ENCODE data around the gene TRA2A. TPM values are rescaled to one million over a fixed set of nuclear protein-coding genes. Genes with fewer than 3 reads are reported as not detected.

Gene TRA2A
- total and polyA plus RNA-seq, 2 of the 13 experiments (the other 11 are each of a cell fraction or from before 2014, with no cell fraction given) = 39.1 to 41.6 TPM

DNA sequence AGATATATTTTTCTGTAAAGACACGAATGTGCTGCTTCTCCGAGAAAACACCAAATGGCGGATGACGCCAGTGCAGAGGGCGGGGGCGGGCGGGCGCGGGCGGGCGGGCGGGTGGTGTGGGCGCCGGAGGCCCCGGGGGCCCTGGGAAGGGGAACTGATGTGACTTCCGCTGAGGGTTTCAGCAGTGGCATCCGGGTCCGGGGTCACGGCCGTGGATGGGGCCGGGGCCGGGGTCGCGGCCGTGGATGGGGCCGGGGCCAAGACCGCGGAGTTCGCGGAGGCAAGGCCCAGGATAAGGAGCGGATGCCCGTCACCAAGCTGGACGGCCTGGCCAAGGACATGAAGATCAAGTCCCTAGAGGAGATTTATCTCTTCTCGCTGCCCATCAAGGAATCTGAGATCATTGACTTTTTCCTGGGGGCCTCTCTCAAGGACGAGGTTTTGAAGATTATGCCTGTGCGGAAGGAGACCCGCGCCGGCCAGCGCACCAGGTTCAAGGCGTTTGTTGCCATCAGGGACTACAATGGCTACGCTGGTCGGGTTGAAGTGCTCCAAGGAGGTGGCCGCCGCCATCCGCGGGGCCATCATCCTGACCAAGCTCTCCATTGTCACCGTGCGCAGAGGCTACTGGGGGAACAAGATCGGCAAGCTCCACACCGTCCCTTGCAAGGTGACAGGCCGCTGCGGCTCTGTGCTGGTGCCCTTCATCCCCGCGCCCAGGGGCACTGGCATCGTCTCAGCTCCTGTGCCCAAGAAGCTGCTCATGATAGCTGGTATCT, 41.2 kb downstream of the TRA2A start (continued):
- TF ChIP-seq, protein P1, sequence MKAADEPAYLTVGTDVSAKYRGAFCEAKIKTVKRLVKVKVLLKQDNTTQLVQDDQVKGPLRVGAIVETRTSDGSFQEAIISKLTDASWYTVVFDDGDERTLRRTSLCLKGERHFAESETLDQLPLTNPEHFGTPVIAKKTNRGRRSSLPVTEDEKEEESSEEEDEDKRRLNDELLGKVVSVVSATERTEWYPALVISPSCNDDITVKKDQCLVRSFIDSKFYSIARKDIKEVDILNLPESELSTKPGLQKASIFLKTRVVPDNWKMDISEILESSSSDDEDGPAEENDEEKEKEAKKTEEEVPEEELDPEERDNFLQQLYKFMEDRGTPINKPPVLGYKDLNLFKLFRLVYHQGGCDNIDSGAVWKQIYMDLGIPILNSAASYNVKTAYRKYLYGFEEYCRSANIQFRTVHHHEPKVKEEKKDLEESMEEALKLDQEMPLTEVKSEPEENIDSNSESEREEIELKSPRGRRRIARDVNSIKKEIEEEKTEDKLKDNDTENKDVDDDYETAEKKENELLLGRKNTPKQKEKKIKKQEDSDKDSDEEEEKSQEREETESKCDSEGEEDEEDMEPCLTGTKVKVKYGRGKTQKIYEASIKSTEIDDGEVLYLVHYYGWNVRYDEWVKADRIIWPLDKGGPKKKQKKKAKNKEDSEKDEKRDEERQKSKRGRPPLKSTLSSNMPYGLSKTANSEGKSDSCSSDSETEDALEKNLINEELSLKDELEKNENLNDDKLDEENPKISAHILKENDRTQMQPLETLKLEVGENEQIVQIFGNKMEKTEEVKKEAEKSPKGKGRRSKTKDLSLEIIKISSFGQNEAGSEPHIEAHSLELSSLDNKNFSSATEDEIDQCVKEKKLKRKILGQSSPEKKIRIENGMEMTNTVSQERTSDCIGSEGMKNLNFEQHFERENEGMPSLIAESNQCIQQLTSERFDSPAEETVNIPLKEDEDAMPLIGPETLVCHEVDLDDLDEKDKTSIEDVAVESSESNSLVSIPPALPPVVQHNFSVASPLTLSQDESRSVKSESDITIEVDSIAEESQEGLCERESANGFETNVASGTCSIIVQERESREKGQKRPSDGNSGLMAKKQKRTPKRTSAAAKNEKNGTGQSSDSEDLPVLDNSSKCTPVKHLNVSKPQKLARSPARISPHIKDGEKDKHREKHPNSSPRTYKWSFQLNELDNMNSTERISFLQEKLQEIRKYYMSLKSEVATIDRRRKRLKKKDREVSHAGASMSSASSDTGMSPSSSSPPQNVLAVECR (CRISPR knock-in tag; IDR thresholded peaks at IDR 0.05; ENCODE audit: borderline replicate concordance) = peak; percentile 48; the same call in 1 of the 2 replicates
- peak; percentile 21; the same call in 1 of the 2 replicates for TF ChIP-seq MED1 (CRISPR knock-in tag; IDR thresholded peaks at IDR 0.05)
- TF ChIP-seq TBX3 (IDR thresholded peaks at IDR 0.05; ENCODE audit: borderline replicate concordance) = no peak
- 0 out of 2 replicates have a peak, but pooled peaks have one; percentile 19 for TF ChIP-seq MEIS2 (CRISPR knock-in tag; IDR thresholded peaks at IDR 0.05)
- TF ChIP-seq SMAD1 (CRISPR knock-in tag; IDR thresholded peaks at IDR 0.05; ENCODE audit: borderline replicate concordance, low read depth) = no peak
- peak; percentile 89 for TF ChIP-seq GABPB1 (CRISPR knock-in tag; IDR thresholded peaks at IDR 0.05)
- TF ChIP-seq ZNF614 (CRISPR knock-in tag; IDR thresholded peaks at IDR 0.05; ENCODE audit: borderline replicate concordance) = no peak
- TF ChIP-seq BHLHE40 (IDR thresholded peaks at IDR 0.05; ENCODE audit: low read length) = no peak
- no peak for TF ChIP-seq KDM5A (IDR thresholded peaks at IDR 0.05; ENCODE audit: borderline replicate concordance, low read length)
- peak; percentile 35 to 43; a peak in 1 of 4 replicates for TF ChIP-seq NR2F1 (CRISPR knock-in tag; IDR thresholded peaks at IDR 0.05)
- peak; percentile 55; the same call in 1 of the 2 replicates for TF ChIP-seq ZFX (CRISPR knock-in tag; IDR thresholded peaks at IDR 0.05; ENCODE audit: low read depth)
- TF ChIP-seq, protein P2, sequence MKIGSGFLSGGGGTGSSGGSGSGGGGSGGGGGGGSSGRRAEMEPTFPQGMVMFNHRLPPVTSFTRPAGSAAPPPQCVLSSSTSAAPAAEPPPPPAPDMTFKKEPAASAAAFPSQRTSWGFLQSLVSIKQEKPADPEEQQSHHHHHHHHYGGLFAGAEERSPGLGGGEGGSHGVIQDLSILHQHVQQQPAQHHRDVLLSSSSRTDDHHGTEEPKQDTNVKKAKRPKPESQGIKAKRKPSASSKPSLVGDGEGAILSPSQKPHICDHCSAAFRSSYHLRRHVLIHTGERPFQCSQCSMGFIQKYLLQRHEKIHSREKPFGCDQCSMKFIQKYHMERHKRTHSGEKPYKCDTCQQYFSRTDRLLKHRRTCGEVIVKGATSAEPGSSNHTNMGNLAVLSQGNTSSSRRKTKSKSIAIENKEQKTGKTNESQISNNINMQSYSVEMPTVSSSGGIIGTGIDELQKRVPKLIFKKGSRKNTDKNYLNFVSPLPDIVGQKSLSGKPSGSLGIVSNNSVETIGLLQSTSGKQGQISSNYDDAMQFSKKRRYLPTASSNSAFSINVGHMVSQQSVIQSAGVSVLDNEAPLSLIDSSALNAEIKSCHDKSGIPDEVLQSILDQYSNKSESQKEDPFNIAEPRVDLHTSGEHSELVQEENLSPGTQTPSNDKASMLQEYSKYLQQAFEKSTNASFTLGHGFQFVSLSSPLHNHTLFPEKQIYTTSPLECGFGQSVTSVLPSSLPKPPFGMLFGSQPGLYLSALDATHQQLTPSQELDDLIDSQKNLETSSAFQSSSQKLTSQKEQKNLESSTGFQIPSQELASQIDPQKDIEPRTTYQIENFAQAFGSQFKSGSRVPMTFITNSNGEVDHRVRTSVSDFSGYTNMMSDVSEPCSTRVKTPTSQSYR (CRISPR knock-in tag; IDR thresholded peaks at IDR 0.05; ENCODE audit: borderline replicate concordance) = no peak

Data from HepG2 (cell line).